Urinary bladder (tissue), 4 donors: ENCODE results near the gene NOXA1. TPM values are rescaled to one million over a fixed set of nuclear protein-coding genes. Genes with fewer than 3 reads are reported as not detected.
"Not testable (repeated sequence)": the region's sequence is repeated elsewhere in the genome, so short reads cannot be mapped to it uniquely, and the experiment has no call there.

Experiments used
- DNase-seq: peaks from one replicate; pipeline ENCODE4 v3.0.0-alpha.2; 2015; ENCODE audit errors: extremely low spot score
- H3K27ac ChIP-seq: one replicate; pipeline ENCODE4 v1.5.1; 2013; ENCODE audit warnings: low read depth, mild to moderate bottlenecking, moderate library complexity
- H3K36me3 ChIP-seq: one replicate; pipeline ENCODE4 v1.6.1; 2013; ENCODE audit warnings: mild to moderate bottlenecking, moderate library complexity; ENCODE audit not compliant: insufficient read depth
- H3K4me1 ChIP-seq: one replicate; pipeline ENCODE4 v1.6.1; 2013; ENCODE audit warnings: mild to moderate bottlenecking, moderate library complexity; ENCODE audit not compliant: insufficient read depth
- H3K4me3 ChIP-seq: one replicate; pipeline ENCODE4 v1.5.1; 2013; ENCODE audit warnings: low read depth, low read length
- WGBS: extraction: QIAGEN DNeasy Blood & Tissue Kit; methylation state at CpG from one replicate; pipeline ENCODE4 v1.1.7; 2013; 5-methylcytosine and 5-hydroxymethylcytosine counted together
- polyA plus RNA-seq: library from polyadenylated mRNA; stranded (reverse); fragments of 200-250 nt; gene quantifications from one replicate; pipeline ENCODE4 v1.2.3, GENCODE V29; 2013
- total RNA-seq: library from RNA; depleted of rRNA; stranded (reverse); fragments of >200 nt; gene quantifications from one replicate; pipeline ENCODE4 v1.2.3, GENCODE V29; 2014
- donor health status: healthy with polysubstance abuse.
- donor health status: healthy.

NOXA1 gene
- total and polyA plus RNA-seq, 2 donors: 0.90 to 3.0 TPM

DNA sequence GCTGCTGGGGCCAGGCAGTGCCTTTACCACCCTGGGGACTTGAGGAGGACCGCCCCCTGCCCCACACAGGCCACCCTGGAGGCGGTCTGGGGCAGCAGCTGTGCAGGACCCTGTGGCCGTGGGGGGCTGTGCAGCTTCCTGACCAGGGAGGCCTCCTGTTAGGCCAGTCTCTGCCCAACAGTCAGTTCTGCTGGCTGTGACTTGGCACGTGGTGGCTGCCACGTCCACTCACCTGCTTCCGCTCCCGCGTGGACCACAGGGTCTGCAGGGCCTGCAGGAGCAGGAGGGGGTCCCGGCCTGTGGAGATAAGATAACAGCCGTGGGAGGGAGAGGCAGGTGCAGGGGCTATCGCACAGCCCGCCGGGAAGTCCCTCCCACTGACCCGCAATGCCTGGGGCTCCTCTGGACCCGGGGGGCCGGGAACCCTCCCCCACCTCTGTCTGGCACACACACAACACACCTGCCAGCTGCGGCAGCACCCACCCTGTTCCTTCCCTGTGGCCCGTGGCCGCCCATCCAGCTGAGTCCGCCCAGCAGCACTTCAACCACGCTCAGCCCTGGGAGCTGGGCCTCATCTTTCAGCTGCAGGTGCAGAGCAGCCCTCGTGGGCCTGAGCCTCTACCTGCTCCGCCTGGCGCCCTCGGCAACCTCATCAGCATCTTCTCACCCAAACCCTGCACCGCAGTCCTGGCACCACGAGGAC, 40.0 kb upstream of the NOXA1 start:
- no peak for DNase-seq
- Histone ChIP-seq H3K36me3 (no peaks in the 10 kb centered on the region), H3K4me3 (no peak overlapping the region), H3K4me1 (no peaks in the 10 kb centered on the region), H3K27ac (no peak overlapping the region)
- WGBS: 80% methylated on average over 27 of the region's 27 CpGs

- Histone ChIP-seq H3K4me1 (no peaks in the 10 kb centered on the region), H3K36me3 (no peaks in the 10 kb centered on the region), H3K27ac (no peak overlapping the region), H3K4me3 (no peak overlapping the region)
- WGBS: 88% methylated on average over 39 of the region's 39 CpGs
- DNase-seq: no peak
Observed at GRCh38 chr9:137383784-137384756, 39.1 kb upstream of the NOXA1 start.

- Histone ChIP-seq H3K36me3 (no peaks in the 10 kb centered on the region), H3K4me3 (no peak overlapping the region), H3K4me1 (no peaks in the 10 kb centered on the region), H3K27ac (no peak overlapping the region)
- 94% methylated on average over 26 of the region's 26 CpGs for whole genome bisulfite sequencing
- DNase-seq: no peak
Observed at GRCh38 chr9:137385061-137385655, 38.0 kb upstream of the NOXA1 start.

GRCh38 chr9:137386507-137387113, 36.6 kb upstream of the NOXA1 start:
- not testable (repeated sequence) for H3K4me1 ChIP-seq, H3K27ac ChIP-seq, H3K36me3 ChIP-seq, DNase-seq, H3K4me3 ChIP-seq
- 77% methylated on average over 12 of the region's 12 CpGs for WGBS

- no peak overlapping the region for H3K27ac ChIP-seq
- H3K36me3 ChIP-seq: no peaks in the 10 kb centered on the region
- H3K4me1 ChIP-seq: no peaks in the 10 kb centered on the region
- 69% methylated on average over 34 of the region's 34 CpGs for WGBS
- DNase-seq: no peak
- H3K4me3 ChIP-seq: no peak overlapping the region
Observed at GRCh38 chr9:137387114-137387890, 35.9 kb upstream of the NOXA1 start.

GRCh38 chr9:137387891-137388560, 35.2 kb upstream of the NOXA1 start:
- no peak overlapping the region for H3K27ac ChIP-seq
- no peaks in the 10 kb centered on the region for H3K36me3 ChIP-seq
- 79% methylated on average over 26 of the region's 26 CpGs for WGBS
- DNase-seq: no peak
- no peaks in the 10 kb centered on the region for H3K4me1 ChIP-seq
- no peak overlapping the region for H3K4me3 ChIP-seq

DNA sequence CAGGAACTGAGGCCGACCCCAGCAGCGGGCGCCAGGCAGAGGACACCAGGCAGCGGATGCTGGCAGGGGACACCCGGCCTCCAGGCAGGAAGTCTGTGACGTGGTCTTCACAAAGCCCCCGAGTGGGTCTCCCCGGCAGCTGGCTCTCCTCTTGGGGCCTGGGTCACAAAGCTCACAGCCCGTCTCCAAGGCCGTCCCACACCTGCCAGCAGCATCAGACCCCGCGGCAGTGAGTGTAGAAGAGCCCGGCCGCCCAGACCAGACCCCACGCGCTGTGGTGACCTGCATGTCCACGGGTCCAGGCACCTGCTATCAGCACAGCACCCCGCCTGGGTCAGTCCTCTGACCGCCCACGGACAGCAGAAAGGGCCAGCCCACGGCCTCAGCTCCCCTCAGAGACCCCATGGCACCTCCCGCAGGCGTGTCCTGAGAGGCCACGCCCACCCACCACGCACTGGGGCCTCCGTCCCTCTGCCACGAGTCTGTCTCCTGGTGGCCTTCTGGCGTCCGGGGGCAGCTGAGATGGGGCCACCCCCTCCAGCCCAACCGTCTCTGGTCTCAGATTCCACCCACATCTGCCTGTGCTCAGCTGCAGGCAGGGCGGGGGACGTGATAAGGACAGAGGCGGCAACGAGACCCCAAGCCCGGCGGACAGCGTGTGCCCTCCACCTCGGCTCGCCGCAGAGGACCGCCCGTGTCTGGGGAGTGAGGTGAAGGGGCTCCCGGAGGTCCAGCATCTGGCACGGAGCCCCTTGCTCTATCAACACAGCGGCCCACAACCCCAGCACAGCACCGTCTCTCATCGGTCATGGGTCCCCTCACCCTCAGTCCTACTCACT, 34.4 kb upstream of the NOXA1 start:
- no peak for DNase-seq
- H3K27ac ChIP-seq: no peak overlapping the region
- H3K4me3 ChIP-seq: no peak overlapping the region
- H3K36me3 ChIP-seq: no peaks in the 10 kb centered on the region
- WGBS: 85% methylated on average over 47 of the region's 47 CpGs
- H3K4me1 ChIP-seq: no peaks in the 10 kb centered on the region

- DNase-seq: no peak
- no peaks in the 10 kb centered on the region for H3K4me1 ChIP-seq
- no peak overlapping the region for H3K4me3 ChIP-seq
- 96% methylated on average over 13 of the region's 13 CpGs for WGBS
- H3K27ac ChIP-seq: no peak overlapping the region
- H3K36me3 ChIP-seq: no peaks in the 10 kb centered on the region
Observed at GRCh38 chr9:137389428-137389746, 33.8 kb upstream of the NOXA1 start.

DNA sequence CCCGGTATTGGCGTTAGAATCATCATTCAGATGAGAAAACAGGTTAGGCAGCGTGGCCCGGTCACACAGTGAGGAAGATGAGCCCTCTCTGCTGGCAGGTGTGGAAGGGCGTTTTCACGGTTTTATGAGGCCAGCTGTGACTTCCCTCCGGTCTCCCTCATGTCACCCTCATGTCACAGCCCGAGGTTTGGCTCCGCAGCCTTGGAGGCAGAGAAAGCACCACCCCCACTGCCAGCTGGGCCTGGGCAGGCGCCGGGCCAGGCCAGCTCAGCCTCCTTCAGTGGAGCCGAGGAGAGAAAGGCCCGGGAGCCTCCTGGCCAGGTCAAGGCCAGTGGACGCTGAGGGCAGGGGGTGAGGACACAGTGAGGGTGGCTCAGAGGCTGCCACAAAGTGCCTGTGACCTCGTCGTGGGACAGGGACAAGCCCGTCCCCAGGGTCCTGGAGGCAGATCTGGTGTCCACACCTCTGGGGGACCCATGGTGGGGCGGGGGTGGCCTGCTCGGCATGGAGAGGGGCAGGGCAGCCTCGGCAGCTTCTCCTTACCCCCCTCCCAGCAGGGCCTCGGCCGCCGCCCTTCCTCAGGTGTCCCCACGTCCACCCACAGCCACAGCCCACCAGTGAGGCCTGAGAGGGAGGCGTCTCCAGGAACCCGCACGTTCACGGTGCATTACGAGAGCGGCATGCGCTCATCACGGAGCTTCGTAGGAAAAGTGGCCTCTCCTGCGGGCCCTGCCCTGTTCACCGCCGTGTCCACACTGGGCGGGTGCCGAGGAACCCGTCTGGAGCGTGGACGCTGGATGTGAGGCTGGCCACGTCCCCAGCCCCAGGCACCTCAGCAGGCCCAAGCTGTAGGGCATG, 32.4 kb upstream of the NOXA1 start:
- no peak for DNase-seq
- Histone ChIP-seq H3K36me3 (no peaks in the 10 kb centered on the region), H3K4me3 (no peak overlapping the region), H3K27ac (no peak overlapping the region), H3K4me1 (no peaks in the 10 kb centered on the region)
- WGBS: 77% methylated on average over 42 of the region's 42 CpGs

DNA sequence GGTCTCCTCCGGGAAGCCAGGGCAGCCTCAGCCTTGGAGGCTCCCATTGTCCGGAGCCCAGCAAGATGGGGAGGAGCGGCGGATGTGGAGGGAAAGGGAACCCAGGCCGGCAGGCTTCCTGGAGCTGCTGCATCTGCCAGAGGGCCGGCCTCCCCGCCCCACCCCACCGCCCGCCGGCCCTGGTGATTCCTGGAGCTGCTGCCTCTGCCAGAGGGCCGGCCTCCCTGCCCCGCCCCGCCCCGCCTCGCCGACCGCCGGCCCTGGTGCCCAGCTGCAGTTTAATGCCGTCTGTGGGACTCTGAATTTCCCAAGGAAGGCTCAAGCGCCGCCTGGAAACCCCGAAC, 31.8 kb upstream of the NOXA1 start:
- Histone ChIP-seq H3K36me3 (no peaks in the 10 kb centered on the region), H3K4me1 (no peaks in the 10 kb centered on the region), H3K4me3 (no peak overlapping the region), H3K27ac (no peak overlapping the region)
- no peak for DNase-seq
- WGBS: 73% methylated on average over 22 of the region's 22 CpGs

- Histone ChIP-seq H3K4me3 (no peak overlapping the region), H3K36me3 (no peaks in the 10 kb centered on the region), H3K4me1 (no peaks in the 10 kb centered on the region), H3K27ac (no peak overlapping the region)
- WGBS: 95% methylated on average over 23 of the region's 23 CpGs
- no peak for DNase-seq
Observed at GRCh38 chr9:137392232-137393007, 30.8 kb upstream of the NOXA1 start.
